Measurements from ENCODE around the gene LLPH.
"Not testable (repeated sequence)": the region's sequence is repeated elsewhere in the genome, so short reads cannot be mapped to it uniquely, and the experiment has no call there.

Gene LLPH

GRCh38 chr12:66130267-66131066 is at the start of gene LLPH:
LLPH (minus strand) TSS chr12:66130750; CDS start chr12:66129106, 1,644 bp downstream.
- FAIRE-seq, result peak; percentile 9

- FAIRE-seq, result no peak
Observed at GRCh38 chr12:66176105-66176900, 45.8 kb upstream of the LLPH start.

GRCh38 chr12:66174391-66175325 is 44.1 kb upstream of the LLPH start:
- FAIRE-seq, result not testable (repeated sequence)

GRCh38 chr12:66170606-66171005 is 40.1 kb upstream of the LLPH start:
- FAIRE-seq, result no peak

- FAIRE-seq, result no peak
Observed at GRCh38 chr12:66169221-66170170, 38.9 kb upstream of the LLPH start, which contains the start of gene TMBIM4. TMBIM4 (minus strand) TSS chr12:66169996; CDS start chr12:66169951, 45 bp downstream.

- no peak for FAIRE-seq
Observed at GRCh38 chr12:66168410-66168809, 37.9 kb upstream of the LLPH start.

GRCh38 chr12:66166561-66166960 is 36.0 kb upstream of the LLPH start:
- no peak for FAIRE-seq

- no peak for FAIRE-seq
Observed at GRCh38 chr12:66165141-66165540, 34.6 kb upstream of the LLPH start.

GRCh38 chr12:66164349-66164821 is 33.8 kb upstream of the LLPH start:
- no peak for FAIRE-seq

- no peak for FAIRE-seq
Observed at GRCh38 chr12:66163289-66163688, 32.7 kb upstream of the LLPH start.

GRCh38 chr12:66162701-66163100 is 32.2 kb upstream of the LLPH start:
- no peak for FAIRE-seq

GRCh38 chr12:66160704-66161103 is 30.2 kb upstream of the LLPH start:
- no peak for FAIRE-seq

- FAIRE-seq, result no peak
Observed at GRCh38 chr12:66159123-66159522, 28.6 kb upstream of the LLPH start.

- FAIRE-seq, result no peak
Observed at GRCh38 chr12:66156654-66157053, 26.1 kb upstream of the LLPH start.

GRCh38 chr12:66154776-66155175 is 24.2 kb upstream of the LLPH start:
- FAIRE-seq, result no peak

- peak; percentile 80 for FAIRE-seq
Observed at GRCh38 chr12:66152732-66153131, 22.2 kb upstream of the LLPH start.

- FAIRE-seq, result no peak
Observed at GRCh38 chr12:66149702-66150398, 19.3 kb upstream of the LLPH start.

- no peak for FAIRE-seq
Observed at GRCh38 chr12:66144791-66145754, 14.5 kb upstream of the LLPH start.

- no peak for FAIRE-seq
Observed at GRCh38 chr12:66143868-66144267, 13.3 kb upstream of the LLPH start.

- no peak for FAIRE-seq
Observed at GRCh38 chr12:66142826-66143225, 12.3 kb upstream of the LLPH start.
